GM23338 (cell line): ENCODE measurements around the gene TUBB.

Experiments used
- CREB1 ChIP-seq: fragments of 250-450 bp; sonication (Bioruptor Pico); IDR thresholded peaks from 2 replicates; pipeline ENCODE4 v1.5.0; 2020; ENCODE audit warnings: low read depth, mild to moderate bottlenecking, moderate library complexity
- CTCF ChIP-seq, 2 experiments: fragments of 200-600 bp in 1 of 2; sonication (generic) in 1 of 2; conservative IDR thresholded peaks; 2 replicates each; pipeline versions ENCODE4 v1.5.1 to v1.6.1; 2016 to 2017; ENCODE audit warnings: antibody characterized with exemption in 2 of 2, low read depth in 2 of 2, mild to moderate bottlenecking in 2 of 2, moderate library complexity in 1 of 2
- ETS1 ChIP-seq: IDR thresholded peaks from 2 replicates; pipeline ENCODE4 v1.6.1; 2016; ENCODE audit warnings: antibody characterized with exemption
- EZH2 ChIP-seq: fragments of 200-600 bp; sonication (generic); IDR thresholded peaks from one replicate; pipeline ENCODE4 v1.8.0; 2017; ENCODE audit warnings: antibody characterized with exemption, mild to moderate bottlenecking, low read depth; ENCODE audit not compliant: unreplicated experiment
- EZH2phosphoT487 ChIP-seq: fragments of 200-600 bp; sonication (generic); IDR thresholded peaks from one replicate; pipeline ENCODE4 v1.8.1; 2018; ENCODE audit warnings: antibody characterized with exemption; ENCODE audit not compliant: unreplicated experiment
- POLR2AphosphoS5 ChIP-seq: IDR thresholded peaks from 2 replicates; pipeline ENCODE4 v1.6.1; 2016; ENCODE audit warnings: antibody characterized with exemption, low read depth
- REST ChIP-seq: IDR thresholded peaks from one replicate; pipeline ENCODE4 v1.6.1; 2018; ENCODE audit warnings: antibody characterized with exemption; ENCODE audit not compliant: unreplicated experiment

GRCh38 chr6:30689022-30689865 is 30.9 kb upstream of the TUBB start:
- TF ChIP-seq POLR2AphosphoS5 (no peak), CTCF (conservative IDR thresholded peaks at IDR 0.05; ENCODE audit: low read depth in 2 of 2) (no peak), EZH2phosphoT487 (no peak), CREB1 (no peak), EZH2 (no peak), REST (no peak), ETS1 (no peak)
